EL (cell line): Measurements from ENCODE around the gene NAA80.
A peak's percentile ranks its signal among the peaks of the same experiment; 100 is the strongest.

Experiments used
- DNase-seq: peaks from one replicate; pipeline ENCODE4 v3.0.0-alpha.2; 2016

Gene NAA80

GRCh38 chr3:50298836-50299637 lies at the start of gene NAA80, which contains the start of gene HYAL3:
NAA80 (minus strand) TSS chr3:50299405; CDS start chr3:50297463, 1,942 bp downstream.
HYAL3 (minus strand) TSS chr3:50299405; CDS start chr3:50295602, 3,803 bp downstream.
- peak; percentile 100 for DNase-seq

GRCh38 chr3:50347187-50347813 lies 48.1 kb upstream of the NAA80 start:
- peak; percentile 79 for DNase-seq

GRCh38 chr3:50345586-50346234 lies 46.5 kb upstream of the NAA80 start, which contains the start of gene ZMYND10:
ZMYND10 (minus strand) TSS chr3:50345732; CDS start chr3:50345579, 153 bp downstream.
- peak; percentile 72 for DNase-seq

GRCh38 chr3:50345008-50345407 lies 45.8 kb upstream of the NAA80 start:
- no peak for DNase-seq

- DNase-seq: no peak
Measured at GRCh38 chr3:50342813-50343633, 43.8 kb upstream of the NAA80 start.

GRCh38 chr3:50341996-50342650 lies 42.9 kb upstream of the NAA80 start:
- no peak for DNase-seq

GRCh38 chr3:50341537-50341936 lies 42.3 kb upstream of the NAA80 start:
- DNase-seq: no peak

GRCh38 chr3:50340448-50341329 lies 41.5 kb upstream of the NAA80 start, which contains the start of gene RASSF1:
RASSF1 (minus strand) TSS chr3:50340836; CDS start chr3:50340805, 31 bp downstream.
- peak; percentile 83 for DNase-seq

- DNase-seq: no peak
Measured at GRCh38 chr3:50340147-50340447, 40.9 kb upstream of the NAA80 start.

GRCh38 chr3:50339485-50340146 lies 40.4 kb upstream of the NAA80 start:
- DNase-seq: peak; percentile 66

- DNase-seq: no peak
Measured at GRCh38 chr3:50338965-50339364, 39.8 kb upstream of the NAA80 start.

- DNase-seq: peak; percentile 100
Measured at GRCh38 chr3:50337175-50337861, 38.1 kb upstream of the NAA80 start.

GRCh38 chr3:50336452-50337174 lies 37.4 kb upstream of the NAA80 start:
- DNase-seq: no peak

- DNase-seq: no peak
Measured at GRCh38 chr3:50334339-50335075, 35.3 kb upstream of the NAA80 start.

GRCh38 chr3:50333744-50334328 lies 34.6 kb upstream of the NAA80 start:
- DNase-seq: peak; percentile 78

- DNase-seq: no peak
Measured at GRCh38 chr3:50331364-50331907, 32.2 kb upstream of the NAA80 start.

- no peak for DNase-seq
Measured at GRCh38 chr3:50330330-50330729, 31.1 kb upstream of the NAA80 start.
